HCEC 1CT (cell line): ENCODE data around the gene GMDS.

Experiments used
- DNase-seq: peaks from one replicate; pipeline ENCODE4 v3.0.0-alpha.2; 2017

The GMDS gene

GRCh38 chr6:1606780-1607515, 638.5 kb downstream of the GMDS start:
- DNase-seq, result no peak

- no peak for DNase-seq
Observed at GRCh38 chr6:1605893-1606779, 639.3 kb downstream of the GMDS start.

GRCh38 chr6:1605004-1605892, 640.2 kb downstream of the GMDS start:
- no peak for DNase-seq

- DNase-seq, result peak; percentile 30
Observed at GRCh38 chr6:1604158-1605003, 641.0 kb downstream of the GMDS start.

- DNase-seq, result no peak
Observed at GRCh38 chr6:1603708-1604107, 641.7 kb downstream of the GMDS start.

- no peak for DNase-seq
Observed at GRCh38 chr6:1602049-1602713, 643.2 kb downstream of the GMDS start.

- no peak for DNase-seq
Observed at GRCh38 chr6:1601158-1602048, 644.0 kb downstream of the GMDS start.

GRCh38 chr6:1600764-1601157, 644.6 kb downstream of the GMDS start:
- DNase-seq, result no peak

GRCh38 chr6:1600063-1600763, 645.2 kb downstream of the GMDS start:
- no peak for DNase-seq

- DNase-seq, result no peak
Observed at GRCh38 chr6:1599469-1599868, 645.9 kb downstream of the GMDS start.

- no peak for DNase-seq
Observed at GRCh38 chr6:1598886-1599285, 646.5 kb downstream of the GMDS start.

GRCh38 chr6:1598433-1598832, 647.0 kb downstream of the GMDS start:
- no peak for DNase-seq

- peak; percentile 85 for DNase-seq
Observed at GRCh38 chr6:1597924-1598323, 647.5 kb downstream of the GMDS start.

- DNase-seq, result no peak
Observed at GRCh38 chr6:1597121-1597744, 648.2 kb downstream of the GMDS start.

GRCh38 chr6:1596088-1596852, 649.1 kb downstream of the GMDS start:
- DNase-seq, result peak; percentile 44

- no peak for DNase-seq
Observed at GRCh38 chr6:1595271-1596087, 649.9 kb downstream of the GMDS start.

GRCh38 chr6:1594445-1595200, 650.8 kb downstream of the GMDS start:
- DNase-seq, result no peak
